Gastrocnemius medialis (tissue), 4 donors: Measurements from ENCODE around the gene PCDHGA8.
A peak's percentile ranks its signal among the peaks of the same experiment; 100 is the strongest.
"Not testable (repeated sequence)": the region's sequence is repeated elsewhere in the genome, so short reads cannot be mapped to it uniquely, and the experiment has no call there.

Experiments
- POLR2A ChIP-seq, 2 donors: fragments of 450-650 bp; IDR thresholded peaks; one replicate each; pipeline ENCODE4 v1.6.1; 2017; ENCODE audit warnings: antibody characterized with exemption in 2 of 2, mild to moderate bottlenecking in 2 of 2, moderate library complexity in 2 of 2
- TF ChIP-seq, protein P1 (sequence below), 5 experiments: fragments of 450-650 bp in 3 of 5; fragments of 200-600 bp in 2 of 5; sonication (generic) in 2 of 5; IDR thresholded peaks in 4 of 5; conservative IDR thresholded peaks in 1 of 5; 1 replicate in 4 of 5; 2 replicates in 1 of 5; pipeline ENCODE4 v1.5.1; 2016 to 2019; ENCODE audit warnings: antibody characterized with exemption in 5 of 5, mild to moderate bottlenecking in 3 of 5, moderate library complexity in 3 of 5

GRCh38 chr5:141417494-141418172, 25.2 kb downstream of the PCDHGA8 start, which contains the start of gene PCDHGB7:
- not testable (repeated sequence) for TF ChIP-seq POLR2A (IDR thresholded peaks at IDR 0.05)
- TF ChIP-seq, protein P1, sequence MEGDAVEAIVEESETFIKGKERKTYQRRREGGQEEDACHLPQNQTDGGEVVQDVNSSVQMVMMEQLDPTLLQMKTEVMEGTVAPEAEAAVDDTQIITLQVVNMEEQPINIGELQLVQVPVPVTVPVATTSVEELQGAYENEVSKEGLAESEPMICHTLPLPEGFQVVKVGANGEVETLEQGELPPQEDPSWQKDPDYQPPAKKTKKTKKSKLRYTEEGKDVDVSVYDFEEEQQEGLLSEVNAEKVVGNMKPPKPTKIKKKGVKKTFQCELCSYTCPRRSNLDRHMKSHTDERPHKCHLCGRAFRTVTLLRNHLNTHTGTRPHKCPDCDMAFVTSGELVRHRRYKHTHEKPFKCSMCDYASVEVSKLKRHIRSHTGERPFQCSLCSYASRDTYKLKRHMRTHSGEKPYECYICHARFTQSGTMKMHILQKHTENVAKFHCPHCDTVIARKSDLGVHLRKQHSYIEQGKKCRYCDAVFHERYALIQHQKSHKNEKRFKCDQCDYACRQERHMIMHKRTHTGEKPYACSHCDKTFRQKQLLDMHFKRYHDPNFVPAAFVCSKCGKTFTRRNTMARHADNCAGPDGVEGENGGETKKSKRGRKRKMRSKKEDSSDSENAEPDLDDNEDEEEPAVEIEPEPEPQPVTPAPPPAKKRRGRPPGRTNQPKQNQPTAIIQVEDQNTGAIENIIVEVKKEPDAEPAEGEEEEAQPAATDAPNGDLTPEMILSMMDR (IDR thresholded peaks at IDR 0.05 in 4 of 5, conservative IDR thresholded peaks at IDR 0.05 in 1 of 5): peak; percentile 74 to 89 (median 79)
